GM12872 (cell line): ENCODE measurements around the gene PACRG.

Experiments used
- TF ChIP-seq, protein P1 (sequence below): IDR thresholded peaks from 3 replicates; pipeline ENCODE4 v1.5.1; 2011; ENCODE audit warnings: low read depth, mild to moderate bottlenecking, low read length, moderate library complexity; ENCODE audit not compliant: insufficient read depth

The PACRG gene

DNA sequence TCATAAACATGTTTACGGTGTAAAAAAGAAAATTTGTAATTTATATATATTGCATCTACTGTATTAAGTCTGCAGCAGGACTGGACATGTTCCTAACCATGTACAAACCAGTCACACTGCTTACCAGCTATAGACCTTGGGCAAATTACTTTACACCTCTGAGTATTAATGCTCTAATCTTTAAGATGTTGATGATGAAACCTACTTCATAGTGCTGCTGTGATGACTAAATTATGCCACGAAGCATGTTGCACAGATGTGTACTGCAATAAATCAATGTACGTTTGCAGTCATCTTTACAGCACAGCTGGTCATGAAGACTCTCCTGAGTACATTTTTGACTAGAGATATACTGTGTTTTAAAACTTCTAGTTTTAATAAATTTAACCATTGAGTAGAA lies 42.8 kb upstream of the PACRG start:
- TF ChIP-seq, protein P1, sequence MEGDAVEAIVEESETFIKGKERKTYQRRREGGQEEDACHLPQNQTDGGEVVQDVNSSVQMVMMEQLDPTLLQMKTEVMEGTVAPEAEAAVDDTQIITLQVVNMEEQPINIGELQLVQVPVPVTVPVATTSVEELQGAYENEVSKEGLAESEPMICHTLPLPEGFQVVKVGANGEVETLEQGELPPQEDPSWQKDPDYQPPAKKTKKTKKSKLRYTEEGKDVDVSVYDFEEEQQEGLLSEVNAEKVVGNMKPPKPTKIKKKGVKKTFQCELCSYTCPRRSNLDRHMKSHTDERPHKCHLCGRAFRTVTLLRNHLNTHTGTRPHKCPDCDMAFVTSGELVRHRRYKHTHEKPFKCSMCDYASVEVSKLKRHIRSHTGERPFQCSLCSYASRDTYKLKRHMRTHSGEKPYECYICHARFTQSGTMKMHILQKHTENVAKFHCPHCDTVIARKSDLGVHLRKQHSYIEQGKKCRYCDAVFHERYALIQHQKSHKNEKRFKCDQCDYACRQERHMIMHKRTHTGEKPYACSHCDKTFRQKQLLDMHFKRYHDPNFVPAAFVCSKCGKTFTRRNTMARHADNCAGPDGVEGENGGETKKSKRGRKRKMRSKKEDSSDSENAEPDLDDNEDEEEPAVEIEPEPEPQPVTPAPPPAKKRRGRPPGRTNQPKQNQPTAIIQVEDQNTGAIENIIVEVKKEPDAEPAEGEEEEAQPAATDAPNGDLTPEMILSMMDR, result no peak

DNA sequence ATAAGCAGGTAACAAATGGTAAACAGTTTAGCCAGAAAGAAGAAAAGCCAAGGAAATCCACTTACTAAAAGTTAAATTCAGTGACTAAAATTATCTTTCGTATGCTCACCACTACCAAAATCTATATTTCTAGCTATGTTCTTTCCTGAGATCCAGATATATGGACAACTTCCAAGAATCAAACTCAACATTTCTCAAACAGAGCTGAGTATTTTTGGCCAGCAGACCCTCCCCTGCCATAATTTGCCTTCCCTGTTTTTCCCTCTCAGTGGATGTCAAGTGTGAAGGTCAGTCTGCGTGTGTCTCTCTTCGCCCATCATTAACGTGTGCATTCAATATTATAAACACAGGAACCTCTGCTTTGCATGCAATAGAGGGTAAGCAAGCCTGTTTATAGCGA lies 42.2 kb upstream of the PACRG start:
- TF ChIP-seq, protein P1, result no peak

DNA sequence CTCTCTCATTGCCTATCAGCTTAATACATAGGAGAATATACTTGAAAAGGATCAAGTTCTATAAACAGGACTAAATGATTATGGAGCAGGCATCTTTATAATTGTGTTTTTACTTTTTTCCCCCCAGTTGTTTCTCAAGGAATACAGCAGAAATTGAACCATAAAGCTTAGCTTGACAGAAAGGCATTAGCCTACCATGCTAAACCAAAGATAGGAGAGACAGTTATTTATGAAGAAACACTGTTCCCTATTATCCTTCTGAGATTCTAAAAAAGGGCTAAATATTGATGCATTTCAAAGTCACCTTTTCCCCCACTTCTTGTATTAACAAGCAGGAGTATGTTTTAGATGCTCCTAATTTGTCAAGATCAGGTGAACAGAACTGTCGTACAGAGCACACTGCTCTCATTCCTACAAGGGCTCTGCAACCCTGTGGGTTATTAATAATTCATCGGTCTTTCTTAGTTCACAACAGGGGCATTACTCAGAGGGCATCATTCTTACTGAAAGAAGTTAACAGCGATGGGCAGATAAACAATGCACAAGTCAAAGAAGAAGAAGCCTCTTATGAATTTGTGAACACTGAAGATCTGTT lies 38.9 kb upstream of the PACRG start:
- TF ChIP-seq, protein P1, result no peak

DNA sequence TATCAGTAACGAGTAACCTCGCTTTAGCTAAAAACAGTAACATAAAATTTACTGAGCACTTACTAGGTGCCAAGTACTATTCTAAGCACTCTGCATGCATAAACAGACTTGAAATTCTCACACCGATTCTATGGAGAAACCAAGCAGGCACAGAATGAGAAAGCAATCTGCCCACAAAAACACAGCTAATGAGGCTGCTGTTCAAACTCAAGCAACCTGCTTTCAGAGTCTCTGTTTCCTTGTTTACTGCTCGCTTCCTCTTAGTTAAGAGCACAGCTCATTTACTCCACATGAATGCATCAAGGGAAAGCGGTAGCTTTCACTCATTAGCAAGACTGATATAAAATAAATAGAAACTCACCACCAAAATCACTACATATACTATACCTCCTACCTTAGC lies 37.6 kb upstream of the PACRG start:
- TF ChIP-seq, protein P1, result no peak

DNA sequence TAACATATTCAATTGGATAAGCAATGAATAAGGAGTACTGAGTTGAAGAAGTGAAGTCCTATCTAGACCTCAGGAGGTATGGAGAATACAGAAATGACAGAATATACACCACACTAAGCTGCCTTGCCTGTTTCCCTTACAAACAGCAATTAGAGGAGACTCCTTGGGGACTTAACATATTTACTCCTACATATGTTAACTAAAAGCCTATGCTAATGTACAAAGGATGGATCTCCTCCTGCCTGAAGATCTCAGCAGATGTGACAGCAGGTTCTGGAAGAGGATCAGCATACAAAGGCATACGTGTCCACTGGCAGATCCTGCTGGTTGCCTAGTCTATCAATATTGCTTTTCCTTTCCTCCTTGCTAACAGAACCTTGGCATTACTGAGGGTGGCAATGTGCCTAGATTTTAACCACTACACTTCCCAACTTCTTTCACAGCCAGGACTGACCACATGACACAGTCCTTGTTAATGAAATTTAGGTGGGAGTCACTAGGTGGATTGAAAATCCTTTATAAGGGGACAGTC lies 29.8 kb upstream of the PACRG start:
- TF ChIP-seq, protein P1, result no peak

DNA sequence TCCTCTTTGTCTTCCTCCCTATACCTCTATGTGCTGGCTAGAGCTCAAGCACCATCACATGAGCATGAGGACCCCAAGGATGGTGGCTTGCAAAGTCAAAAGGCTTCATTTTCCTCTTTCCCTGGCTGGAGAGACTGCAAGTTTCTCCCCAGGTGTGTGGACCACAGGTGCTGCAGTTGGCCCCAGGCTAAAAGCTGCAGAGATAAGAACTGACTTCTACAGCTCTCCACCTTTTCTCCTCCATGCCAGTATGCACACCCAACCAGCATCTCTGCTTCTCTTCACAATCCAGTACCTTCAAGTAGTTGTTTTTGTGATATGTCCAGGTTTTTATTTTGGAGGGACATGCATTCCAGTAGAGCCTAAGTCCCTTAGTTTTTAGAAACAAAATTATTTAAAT lies 29.3 kb upstream of the PACRG start:
- TF ChIP-seq, protein P1, result no peak

DNA sequence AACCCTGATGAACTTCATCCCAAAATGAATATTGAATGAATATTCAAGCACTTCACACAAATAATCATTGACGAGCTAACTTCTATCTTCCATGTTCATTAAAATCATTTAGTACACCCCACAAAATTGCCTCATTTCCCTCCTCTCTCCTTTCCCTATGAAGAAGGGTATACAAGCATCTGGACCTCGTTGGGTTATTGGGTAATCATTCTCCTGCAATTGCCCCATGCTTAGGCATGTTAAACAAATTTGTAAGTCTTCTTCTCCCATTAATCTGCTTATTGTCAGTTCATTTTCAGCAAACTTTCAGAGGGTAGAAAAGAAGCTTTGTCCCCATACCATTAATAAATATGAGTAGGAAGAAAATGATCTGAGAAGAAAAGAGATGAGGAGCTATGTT lies 27.8 kb upstream of the PACRG start:
- TF ChIP-seq, protein P1, result no peak

DNA sequence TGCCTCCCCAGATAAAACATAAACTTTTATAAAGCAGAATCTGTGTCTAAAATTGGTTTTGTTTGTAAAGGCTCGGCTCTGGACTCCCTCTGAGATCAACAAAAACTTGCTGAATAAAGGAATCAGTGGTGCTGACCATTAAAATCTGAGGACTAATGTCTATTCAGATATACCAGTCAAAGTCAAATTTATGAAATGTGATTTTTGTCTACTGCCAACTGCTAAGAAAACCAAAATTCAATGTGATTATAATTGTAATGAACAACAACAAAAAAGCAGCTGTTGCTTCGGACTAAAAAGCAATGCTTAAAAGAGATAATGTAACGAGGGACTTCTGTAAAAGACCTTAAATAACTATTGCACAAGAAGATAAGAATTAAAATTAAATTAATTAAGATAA lies 26.8 kb upstream of the PACRG start:
- TF ChIP-seq, protein P1, result no peak
